ENCODE data around the gene CD63. TPM values are rescaled to one million over a fixed set of nuclear protein-coding genes. Genes with fewer than 3 reads are reported as not detected.

Gene CD63, protein sequence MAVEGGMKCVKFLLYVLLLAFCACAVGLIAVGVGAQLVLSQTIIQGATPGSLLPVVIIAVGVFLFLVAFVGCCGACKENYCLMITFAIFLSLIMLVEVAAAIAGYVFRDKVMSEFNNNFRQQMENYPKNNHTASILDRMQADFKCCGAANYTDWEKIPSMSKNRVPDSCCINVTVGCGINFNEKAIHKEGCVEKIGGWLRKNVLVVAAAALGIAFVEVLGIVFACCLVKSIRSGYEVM
- total RNA-seq, result 1,567 and 1,598 TPM in 2 replicates

DNA sequence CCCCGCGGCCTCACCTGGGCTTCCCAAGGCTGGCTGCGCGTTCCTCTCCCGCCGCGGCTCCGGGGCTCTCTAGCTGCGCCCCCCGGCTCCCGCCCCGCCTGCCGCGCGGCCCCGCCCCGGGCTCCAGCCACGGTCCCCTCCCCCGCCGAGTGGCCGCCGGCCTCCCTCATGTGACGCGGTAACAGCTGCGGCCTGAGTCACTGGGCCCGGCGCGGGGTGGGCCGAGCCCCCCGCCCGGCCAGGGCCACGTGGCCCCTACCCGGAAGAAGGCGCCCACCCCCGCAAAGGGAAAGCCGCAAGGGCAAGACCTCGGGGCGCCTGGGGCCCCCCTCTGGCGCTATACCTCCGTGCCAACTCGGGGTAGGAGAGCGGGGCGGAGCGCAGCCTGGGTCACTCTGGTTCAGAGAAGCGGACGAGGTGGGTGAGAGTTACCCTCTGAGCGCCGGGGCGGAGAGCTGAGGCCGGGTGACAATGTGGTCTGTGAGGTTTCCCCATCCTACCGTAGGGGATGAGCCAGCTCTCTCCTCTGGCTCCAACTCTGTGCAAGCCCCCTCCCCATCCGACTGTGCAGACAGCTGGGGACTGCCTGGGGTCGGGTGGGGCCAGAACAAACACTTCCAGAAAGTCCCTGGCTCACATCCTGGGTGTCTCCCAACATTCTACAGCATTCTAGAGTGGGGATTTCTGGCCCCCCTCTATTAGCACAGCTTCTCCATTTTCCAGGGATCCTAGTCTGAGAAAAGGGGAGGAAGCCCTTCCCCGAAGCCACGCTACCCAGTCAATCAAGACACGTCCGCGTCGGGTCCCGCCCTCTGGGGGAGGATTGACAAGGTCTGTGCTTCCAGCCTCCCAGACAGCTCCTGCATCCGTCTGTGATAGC lies at the start of gene CD63:
CD63 (minus strand) TSS at position 71 of the 880 bp plus-strand sequence. CDS start 668 bp downstream, outside the sequence.

DNA sequence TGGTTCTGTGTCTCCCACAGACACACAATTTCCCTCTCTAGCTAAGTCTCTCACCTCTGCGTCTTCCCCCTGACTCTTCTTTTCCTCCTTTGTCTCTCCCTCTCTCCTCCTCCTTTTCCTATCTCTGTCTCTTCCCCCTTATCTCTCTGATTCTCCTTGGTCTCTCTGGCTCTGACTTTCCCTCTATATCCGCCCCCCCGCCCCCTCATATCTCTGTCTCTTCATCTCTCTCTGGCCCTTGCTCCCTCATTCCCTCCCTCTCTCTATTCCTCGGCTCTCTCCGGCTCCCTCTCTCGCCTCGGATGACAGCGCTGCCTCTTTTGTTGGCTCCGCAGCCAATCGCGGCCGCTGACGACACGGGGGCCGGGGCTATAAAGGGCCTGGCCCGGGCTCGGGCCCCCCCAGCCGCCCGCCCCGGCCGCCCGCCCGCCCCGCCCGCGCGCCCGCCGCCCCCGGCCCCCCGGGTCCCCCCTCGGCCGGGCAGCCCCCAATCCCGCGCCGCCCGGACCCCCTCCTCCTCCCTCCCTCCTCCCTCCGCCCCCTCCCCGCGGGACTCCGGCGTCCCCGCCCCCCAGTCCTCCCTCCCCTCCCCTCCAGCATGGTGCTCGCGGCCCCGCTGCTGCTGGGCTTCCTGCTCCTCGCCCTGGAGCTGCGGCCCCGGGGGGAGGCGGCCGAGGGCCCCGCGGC lies 14.1 kb upstream of the CD63 start, which contains the start of gene GDF11:
GDF11 (plus strand) TSS at position 404 of the 687 bp plus-strand sequence; CDS start at position 599, 195 bp downstream.

DNA sequence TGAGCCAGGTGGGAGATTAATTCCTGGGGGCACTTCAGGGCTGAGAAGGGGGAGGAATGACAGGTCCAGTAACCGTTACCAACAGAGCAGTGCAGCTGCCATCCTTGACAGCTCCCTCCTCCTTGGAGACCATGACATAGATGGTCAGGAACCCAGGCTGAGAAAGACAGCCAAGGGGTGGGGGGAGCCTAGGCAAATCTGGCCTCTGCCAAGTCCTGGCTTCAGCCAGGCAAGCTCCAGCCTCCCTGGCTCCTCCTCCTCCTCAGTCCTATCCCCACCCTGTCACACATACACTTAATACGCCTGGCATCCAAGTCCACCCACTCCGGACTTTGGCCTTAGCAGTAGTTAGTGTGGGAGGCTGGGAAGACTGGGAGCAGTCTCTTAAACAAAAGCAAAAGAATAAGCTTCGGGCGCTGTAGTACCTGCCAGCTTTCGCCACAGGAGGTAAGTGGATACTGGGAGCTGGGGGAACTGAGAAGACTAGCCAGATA lies 8.7 kb downstream of the CD63 start, which contains the start of gene RDH5:
RDH5 (plus strand) TSS at position 323 of the 494 bp plus-strand sequence. CDS start 792 bp downstream, outside the sequence.

GRCh38 chr12:55715833-55716581 lies 12.8 kb downstream of the CD63 start, which contains the start of gene BLOC1S1:
TSS of gene BLOC1S1 (plus strand) at chr12:55716046. CDS start at chr12:55716052, 6 bp downstream.

DNA sequence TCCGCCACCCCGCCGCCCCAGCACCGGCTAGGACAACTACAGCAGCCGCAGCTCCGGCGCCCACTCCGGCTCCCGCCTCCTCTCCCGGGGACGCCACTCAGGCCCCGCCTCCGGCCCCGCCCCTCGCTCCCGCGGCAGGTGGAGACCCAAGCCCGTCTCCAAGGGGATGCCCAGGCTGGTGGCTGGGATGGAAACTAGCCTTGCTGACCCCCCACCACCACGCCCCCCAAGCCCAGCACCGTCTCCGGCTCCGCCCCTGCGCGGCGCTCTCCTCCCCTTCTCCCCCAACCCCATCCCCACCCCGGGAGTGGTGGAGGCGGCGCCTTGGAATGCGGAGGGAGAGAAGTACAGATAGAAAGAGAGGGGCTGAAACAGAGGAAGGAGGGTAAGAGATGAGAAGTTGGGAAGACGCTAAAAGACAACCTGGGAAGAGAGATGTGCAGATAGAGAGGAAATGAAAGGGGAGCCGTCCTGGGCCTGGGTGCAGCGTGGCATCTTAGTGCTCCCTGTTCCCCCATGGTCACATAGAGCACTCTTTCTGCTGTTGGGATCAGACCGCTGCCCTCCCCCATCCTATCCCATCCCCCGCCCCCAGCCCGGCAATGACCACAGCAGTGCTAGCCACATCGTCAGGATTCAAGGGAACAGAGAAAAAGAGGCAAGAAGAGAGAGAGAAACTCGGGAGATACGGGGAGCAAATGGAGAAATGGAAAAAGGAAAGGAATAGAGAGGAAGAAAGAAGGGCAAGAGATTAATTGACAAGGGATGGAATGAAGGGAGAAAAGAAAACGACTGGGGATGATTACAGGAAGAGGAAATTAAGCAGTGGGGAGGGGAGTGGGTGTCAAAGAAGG lies 20.7 kb downstream of the CD63 start, which contains the start of gene ITGA7:
ITGA7 (minus strand) TSS at position 64 of the 854 bp plus-strand sequence. CDS start 222 bp downstream, outside the sequence.

Other genes starting within 250 kb of the CD63 start
- not detected in 2 replicates for gene OR6C68, start 236.6 kb downstream of the CD63 start, total RNA-seq
- not detected in 2 replicates for gene OR6C4, start 179.4 kb downstream of the CD63 start, total RNA-seq
- gene OR2AP1, start 156.5 kb downstream of the CD63 start, total RNA-seq, result not detected in 2 replicates
- not detected in 2 replicates for gene OR10P1, start 92.1 kb downstream of the CD63 start, total RNA-seq
- 1.2 and 1.8 TPM in 2 replicates for gene ITGA7, start 21.1 kb downstream of the CD63 start, total RNA-seq
- 153 and 189 TPM in 2 replicates for gene BLOC1S1, start 13.0 kb downstream of the CD63 start, total RNA-seq
- 6.3 and 9.7 TPM in 2 replicates for gene RDH5, start 8.6 kb downstream of the CD63 start, total RNA-seq
- gene GDF11, start 14.1 kb upstream of the CD63 start, total RNA-seq, result 13.3 and 15.9 TPM in 2 replicates
- gene SARNP, start 88.7 kb upstream of the CD63 start, total RNA-seq, result 92.3 and 122 TPM in 2 replicates
- 36.2 and 41.5 TPM in 2 replicates for gene ORMDL2, start 89.0 kb upstream of the CD63 start, total RNA-seq
- 37.7 and 41.5 TPM in 2 replicates for gene DNAJC14, start 100.6 kb upstream of the CD63 start, total RNA-seq
- 35.8 and 37.5 TPM in 2 replicates for gene MMP19, start 113.9 kb upstream of the CD63 start, total RNA-seq
- 46.4 and 54.8 TPM in 2 replicates for gene PYM1, start 198.9 kb upstream of the CD63 start, total RNA-seq
- gene DGKA, start 202.2 kb upstream of the CD63 start, total RNA-seq, result 19.9 and 32.4 TPM in 2 replicates
- gene PMEL, start 237.0 kb upstream of the CD63 start, total RNA-seq, result 0.58 and 0.71 TPM in 2 replicates
- 35.3 and 39.8 TPM in 2 replicates for gene CDK2, start 237.8 kb upstream of the CD63 start, total RNA-seq
- gene RAB5B, start 245.1 kb upstream of the CD63 start, total RNA-seq, result 58.8 and 63.6 TPM in 2 replicates